GM13977 (cell line): ENCODE results near the gene CAMK2G.
"Not testable (repeated sequence)": the region's sequence is repeated elsewhere in the genome, so short reads cannot be mapped to it uniquely, and the experiment has no call there.

Experiments
- DNase-seq: peaks from one replicate; pipeline ENCODE4 v3.0.0; 2012; ENCODE audit warnings: low spot score
- in situ Hi-C: fragments of 300-500 bp; cut with MboI; formaldehyde crosslinking; loops from one replicate; pipeline ENCODE4 v1.12.0; 2022; ENCODE audit warnings: low sequenced_read_pairs, low pct_unique_long_range_greater_than_20kb, mixed read lengths, inconsistent platforms; ENCODE audit not compliant: unreplicated experiment
- TF ChIP-seq, protein P1 (sequence below): IDR thresholded peaks from 2 replicates; pipeline ENCODE4 v1.5.1; 2012; ENCODE audit warnings: mild to moderate bottlenecking, control low read depth; ENCODE audit not compliant: insufficient read depth; ENCODE audit errors: extremely low read depth, missing control alignments

Gene CAMK2G

DNA sequence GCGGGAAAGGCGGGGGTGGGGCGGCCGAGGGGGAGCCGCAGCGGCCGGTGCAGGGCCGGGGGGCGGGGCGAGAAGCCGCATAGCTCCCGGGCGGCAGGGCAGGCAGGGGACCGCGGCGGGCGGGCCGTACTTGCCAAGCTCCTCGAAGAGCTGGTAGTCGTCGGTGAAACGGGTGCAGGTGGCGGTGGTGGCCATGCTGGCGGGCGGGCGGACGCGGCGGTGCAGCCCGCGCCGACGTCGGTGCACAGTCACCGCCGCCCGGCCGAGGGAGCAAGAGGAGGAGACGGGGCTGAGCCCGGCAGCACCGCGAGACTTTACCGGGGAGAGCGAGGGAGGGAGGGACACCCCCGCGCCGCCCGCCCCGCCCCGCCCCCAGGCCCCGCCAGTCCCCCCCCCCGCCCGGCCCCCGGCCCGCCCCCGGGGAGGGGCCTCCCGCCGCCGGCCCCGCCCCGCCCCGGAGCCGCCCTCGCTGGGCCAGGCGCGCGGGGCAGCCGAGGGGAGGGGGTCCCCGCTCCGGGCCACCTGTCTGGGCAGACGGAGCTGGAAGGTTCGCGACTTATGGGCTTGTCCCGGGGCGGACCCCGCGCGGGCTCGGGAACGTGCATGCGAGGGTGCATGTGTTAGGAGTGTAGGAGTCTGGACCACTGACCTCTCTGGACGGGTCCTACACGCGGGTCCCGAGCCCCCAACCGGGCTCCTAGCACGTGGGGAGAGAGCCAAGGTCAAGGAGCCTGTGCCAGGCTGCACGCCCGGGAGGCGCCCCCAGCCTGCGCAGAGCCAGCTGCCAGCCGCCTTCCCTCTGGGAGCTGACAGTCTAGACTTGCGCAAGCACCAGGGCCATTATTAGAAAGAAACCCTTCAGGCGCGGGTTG lies at the start of gene CAMK2G:
CAMK2G (minus strand) TSS at position 289 of the 872 bp plus-strand sequence; CDS start at position 195, 94 bp downstream.
- TF ChIP-seq, protein P1, sequence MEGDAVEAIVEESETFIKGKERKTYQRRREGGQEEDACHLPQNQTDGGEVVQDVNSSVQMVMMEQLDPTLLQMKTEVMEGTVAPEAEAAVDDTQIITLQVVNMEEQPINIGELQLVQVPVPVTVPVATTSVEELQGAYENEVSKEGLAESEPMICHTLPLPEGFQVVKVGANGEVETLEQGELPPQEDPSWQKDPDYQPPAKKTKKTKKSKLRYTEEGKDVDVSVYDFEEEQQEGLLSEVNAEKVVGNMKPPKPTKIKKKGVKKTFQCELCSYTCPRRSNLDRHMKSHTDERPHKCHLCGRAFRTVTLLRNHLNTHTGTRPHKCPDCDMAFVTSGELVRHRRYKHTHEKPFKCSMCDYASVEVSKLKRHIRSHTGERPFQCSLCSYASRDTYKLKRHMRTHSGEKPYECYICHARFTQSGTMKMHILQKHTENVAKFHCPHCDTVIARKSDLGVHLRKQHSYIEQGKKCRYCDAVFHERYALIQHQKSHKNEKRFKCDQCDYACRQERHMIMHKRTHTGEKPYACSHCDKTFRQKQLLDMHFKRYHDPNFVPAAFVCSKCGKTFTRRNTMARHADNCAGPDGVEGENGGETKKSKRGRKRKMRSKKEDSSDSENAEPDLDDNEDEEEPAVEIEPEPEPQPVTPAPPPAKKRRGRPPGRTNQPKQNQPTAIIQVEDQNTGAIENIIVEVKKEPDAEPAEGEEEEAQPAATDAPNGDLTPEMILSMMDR = no peak
- in situ Hi-C loops = loop anchor here (25.0 kb wide), 1 partner anchor 363 kb away; no protein-coding TSS in a partner anchor

DNA sequence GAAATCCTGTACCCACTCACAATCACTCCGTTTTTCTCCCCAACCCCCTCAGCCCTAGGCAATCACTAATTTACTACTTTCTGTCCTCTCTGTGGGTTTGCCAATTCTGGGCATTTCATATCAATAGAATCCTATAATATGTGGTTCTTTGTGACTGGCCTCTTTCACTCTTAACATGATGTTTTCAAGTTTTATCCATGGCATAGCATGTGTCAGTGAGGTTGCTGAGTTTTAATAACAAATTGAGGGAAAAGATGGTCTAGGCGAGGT lies 48.4 kb upstream of the CAMK2G start:
- TF ChIP-seq, protein P1 = no peak
- no peak for DNase-seq
- in situ Hi-C loops = no loop called here

More for the DNA sequence above, at the start of gene CAMK2G:
- DNase-seq = peak; percentile 98

DNA sequence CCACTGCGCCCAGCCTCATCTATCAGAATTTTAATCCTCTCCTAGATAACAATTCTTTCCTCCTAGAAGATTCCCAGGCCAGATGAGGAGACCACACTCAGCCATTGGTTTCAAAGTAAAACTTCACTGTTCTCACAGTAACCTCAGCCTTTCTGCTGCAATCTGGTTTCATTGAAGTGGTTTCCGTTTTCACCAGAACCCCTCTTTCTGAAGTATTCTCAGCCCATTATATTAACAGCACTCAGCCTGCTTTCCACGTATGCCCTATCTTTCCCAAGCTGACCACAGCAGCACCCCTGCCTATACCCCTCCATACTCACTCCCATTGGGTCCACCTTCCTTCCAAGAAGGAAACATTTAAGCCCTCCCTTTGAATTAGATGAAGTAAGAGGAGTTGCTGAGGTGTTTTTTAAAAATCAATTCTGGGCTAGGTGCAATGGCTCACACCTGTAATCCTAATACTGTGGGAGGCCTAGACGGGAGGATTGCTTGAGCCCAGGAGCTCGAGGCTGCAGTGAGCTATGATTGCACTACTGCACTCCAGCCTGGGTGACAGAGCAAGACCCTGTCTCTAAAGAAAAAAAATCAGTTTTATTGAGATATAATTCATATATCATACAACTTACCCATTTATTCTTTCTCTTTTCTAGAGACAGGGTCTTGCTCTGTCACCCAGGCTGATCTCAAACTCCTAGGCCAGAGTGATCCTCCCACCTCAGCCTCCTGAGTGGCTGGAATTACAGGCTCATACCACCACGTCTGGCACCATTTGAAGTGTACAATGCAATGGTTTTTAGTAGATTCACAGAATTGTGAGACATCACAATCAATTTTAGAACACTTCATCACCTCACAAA lies 47.9 kb upstream of the CAMK2G start:
- in situ Hi-C loops = no loop called here
- TF ChIP-seq, protein P1 = no peak
- DNase-seq = peak; percentile 55

DNA sequence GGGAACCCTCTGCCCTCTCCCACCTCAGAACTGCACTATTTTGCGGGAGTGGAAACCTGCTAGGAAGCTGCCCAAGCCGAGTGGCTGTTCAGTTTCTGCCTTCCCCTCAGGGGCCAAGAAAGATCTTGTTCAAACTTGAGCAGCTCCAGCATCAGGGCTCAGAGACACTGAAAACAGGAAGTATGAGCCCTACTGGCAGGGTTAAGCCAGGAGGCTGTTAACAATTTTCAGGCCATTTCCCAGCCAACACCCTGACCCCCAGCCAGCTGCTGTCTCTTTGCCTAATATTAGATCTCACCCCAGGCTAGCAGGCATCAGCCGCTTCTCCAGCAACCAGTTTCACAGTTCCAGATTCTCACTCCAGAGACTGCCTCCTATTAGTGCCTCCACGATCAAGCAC lies 45.7 kb upstream of the CAMK2G start:
- TF ChIP-seq, protein P1 = no peak
- no peak for DNase-seq

DNA sequence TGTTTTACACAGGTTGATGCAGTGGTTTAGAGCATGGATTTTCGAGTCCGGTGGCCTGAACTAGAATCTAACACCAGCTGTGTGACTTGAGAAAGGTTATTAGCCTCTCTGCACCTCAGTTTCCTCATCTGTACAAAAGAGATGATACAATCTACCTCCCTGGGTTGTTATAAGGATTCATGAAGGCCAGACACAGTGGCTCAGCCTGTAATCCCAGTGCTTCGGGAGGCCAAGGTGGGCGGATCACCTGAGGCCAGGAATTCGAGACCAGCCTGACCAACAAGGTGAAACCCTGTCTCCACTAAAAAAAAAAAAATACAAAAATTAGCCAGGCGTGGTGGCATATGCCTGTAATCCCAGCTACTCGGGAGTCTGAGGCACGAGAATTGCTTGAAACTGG lies 45.1 kb upstream of the CAMK2G start:
- DNase-seq, in situ Hi-C loops: not testable (repeated sequence)

More for the DNA sequence above, 45.7 kb upstream of the CAMK2G start:
- in situ Hi-C loops = no loop called here

DNA sequence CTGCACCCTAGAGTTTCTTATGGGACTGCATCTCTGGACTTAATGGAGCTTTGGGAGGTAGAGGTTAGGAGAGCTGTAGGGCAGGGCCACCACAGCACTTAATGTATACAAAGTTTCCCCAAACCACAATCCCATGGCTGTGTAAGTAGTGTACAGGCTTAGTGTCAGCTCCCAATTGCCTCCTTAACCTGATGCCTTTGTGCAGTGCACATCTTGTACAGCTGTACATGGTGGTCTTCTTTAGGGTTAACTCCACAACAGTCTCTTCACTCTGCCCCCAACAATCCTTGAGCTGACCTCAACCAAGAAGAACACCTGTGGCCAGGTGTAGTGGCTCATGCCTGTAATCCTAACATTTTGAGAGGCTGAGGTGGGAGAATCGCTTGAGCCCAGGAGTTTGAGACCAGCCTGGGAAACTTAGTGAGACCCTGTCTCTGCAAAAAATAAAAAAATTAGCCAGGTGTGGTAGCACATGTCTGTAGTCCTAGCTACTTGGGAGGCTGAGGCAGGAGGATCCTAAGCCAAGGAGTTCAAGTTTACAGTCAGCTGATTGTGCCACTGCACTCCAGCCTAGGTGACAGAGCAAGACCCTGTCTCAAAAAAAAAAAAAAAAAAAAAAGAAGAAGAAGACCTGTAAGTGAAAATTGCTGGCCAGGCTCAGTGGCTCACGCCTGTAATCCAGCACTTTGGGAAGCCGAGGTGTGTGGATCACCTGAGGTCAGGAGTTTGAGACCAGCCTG lies 43.4 kb upstream of the CAMK2G start:
- in situ Hi-C loops = no loop called here
- no peak for DNase-seq
- TF ChIP-seq, protein P1 = no peak
